ENCODE data around the gene NDC80. TPM values are rescaled to one million over a fixed set of nuclear protein-coding genes. Genes with fewer than 3 reads are reported as not detected.

NDC80 gene
- total and polyA plus RNA-seq, 11 donors, result 0.09 to 5.0 (median 0.35) TPM; not detected in 1

Other genes starting within 250 kb of the NDC80 start
- gene METTL4, start 52 bp upstream of the NDC80 start, total RNA-seq, result 10 to 100 TPM in 1 of 9 donors, 1 to 10 TPM in 8; 4.2 to 10.3 (median 5.8) TPM
- gene METTL4, start 52 bp upstream of the NDC80 start, polyA plus RNA-seq, result 1 to 10 TPM; 3.1 to 6.4 TPM
- gene SMCHD1, start 84.2 kb downstream of the NDC80 start, total RNA-seq, result 10 to 100 TPM; 22.9 to 45.9 (median 31.3) TPM
- 10 to 100 TPM in 1 of 2 donors, 1 to 10 TPM in 1; 5.7 to 13.8 TPM for gene SMCHD1, start 84.2 kb downstream of the NDC80 start, polyA plus RNA-seq